HepG2 (cell line): ENCODE data around the gene ACSS3. TPM values are rescaled to one million over a fixed set of nuclear protein-coding genes. Genes with fewer than 3 reads are reported as not detected.

Experiments
- ATAC-seq: fragments of 200-7000 bp; cut with Tn5 transposase; 3 replicates; pipeline ENCODE4 v1.9.1; 2020; ENCODE audit warnings: mild to moderate bottlenecking, moderate library complexity
- BruUV-seq: library from RNA; stranded (reverse); fragments of 400-500 nt; replicated peaks from 2 replicates; lab custom pipeline; 2021; lab: Mats Ljungman, UMichigan
- CTCF ChIA-PET: fragments of 300-600 bp; formaldehyde crosslinking; extraction: SDS; loops from one replicate; lab custom pipeline; 2021; ENCODE audit warnings: low total read pairs, inconsistent platforms, low intra/inter-chr PET ratio; lab: Yijun Ruan, JAX
- POLR2A ChIA-PET: fragments of 350-600 bp; sonication (Branson Sonifier 250); formaldehyde crosslinking; loops from one replicate; lab custom pipeline; 2020; ENCODE audit warnings: antibody characterized with exemption, inconsistent platforms; lab: Yijun Ruan, JAX
- DNase-seq: peaks from one replicate; pipeline ENCODE4 v3.0.0-alpha.2; 2015; ENCODE audit warnings: low spot score
- FAIRE-seq: peaks from 3 replicates; lab custom pipeline; 2011; peaks lifted over from hg19 to GRCh38; lab: Jason Lieb, UNC
- H2AFZ ChIP-seq: one replicate; pipeline ENCODE4 v1.6.1; 2011; ENCODE audit warnings: low read length, inconsistent platforms
- H3K27ac ChIP-seq: fragments of 300-600 bp; 3 replicates; pipeline ENCODE4 v1.8.0; 2011; ENCODE audit warnings: mixed run types, mild to moderate bottlenecking, mixed read lengths, low read length, inconsistent platforms; ENCODE audit not compliant: insufficient read depth; ENCODE audit errors: extremely low read length
- H3K27me3 ChIP-seq, 2 experiments: fragments of 200-600 bp in 1 of 2; 2 replicates in 1 of 2; 3 replicates in 1 of 2; pipeline versions ENCODE4 v1.6.0 to v1.8.0; 2011; ENCODE audit warnings: low read length in 2 of 2, mild to moderate bottlenecking in 2 of 2, moderate library complexity in 2 of 2, inconsistent platforms in 1 of 2; ENCODE audit not compliant: insufficient read depth in 2 of 2, control insufficient read depth in 1 of 2
- H3K36me3 ChIP-seq, 2 experiments: fragments of 200-600 bp in 1 of 2; replicated peaks in 1 of 2; 2 replicates in 1 of 2; 3 replicates in 1 of 2; pipeline versions ENCODE4 v1.5.1 to v1.8.0; 2011; ENCODE audit warnings: low read length in 2 of 2, inconsistent platforms in 1 of 2; ENCODE audit not compliant: insufficient read depth in 2 of 2, control insufficient read depth in 1 of 2
- H3K4me1 ChIP-seq: 2 replicates; pipeline ENCODE4 v1.5.1; 2012; ENCODE audit warnings: low read length, inconsistent platforms; ENCODE audit not compliant: insufficient read depth
- H3K4me2 ChIP-seq: 2 replicates; pipeline ENCODE4 v1.6.0; 2011; ENCODE audit warnings: low read depth, low read length, inconsistent platforms
- H3K4me3 ChIP-seq, 3 experiments: fragments of 200-600 bp in 1 of 3; sonication (generic), shearing (Covaris generic) in 1 of 3; replicated peaks in 1 of 3; 2 replicates each; pipeline ENCODE4 v1.5.1; 2011 to 2016; ENCODE audit warnings: low read length in 3 of 3, inconsistent platforms in 2 of 3, low read depth in 2 of 3, mild to moderate bottlenecking in 2 of 3, control low read depth in 1 of 3, mixed read lengths in 1 of 3; ENCODE audit not compliant: insufficient read depth in 1 of 3
- H3K79me2 ChIP-seq: one replicate; pipeline ENCODE4 v1.6.1; 2011; ENCODE audit warnings: low read length, inconsistent platforms; ENCODE audit not compliant: insufficient read depth
- H3K9ac ChIP-seq: 2 replicates; pipeline ENCODE4 v1.6.0; 2011; ENCODE audit warnings: mild to moderate bottlenecking, low read depth, low read length, inconsistent platforms; ENCODE audit not compliant: insufficient read depth
- H3K9me3 ChIP-seq: 2 replicates; pipeline ENCODE4 v1.5.1; 2012; ENCODE audit warnings: mild to moderate bottlenecking, low read length
- H4K20me1 ChIP-seq: 2 replicates; pipeline ENCODE4 v1.6.0; 2011; ENCODE audit warnings: inconsistent platforms, mild to moderate bottlenecking, low read length, moderate library complexity; ENCODE audit not compliant: insufficient read depth
- AGO2 ChIP-seq: fragments of 200-400 bp; formaldehyde crosslinking; optimal IDR thresholded peaks from 2 replicates; pipeline ENCODE3; 2017; ENCODE audit warnings: mild to moderate bottlenecking, low read depth, low read length, moderate library complexity
- IRX3 ChIP-seq: sonication (generic); formaldehyde crosslinking; IDR thresholded peaks from 2 replicates; pipeline ENCODE4 v1.8.1; 2023; ENCODE audit warnings: mild to moderate bottlenecking, low read depth, missing genetic modification reagents, borderline replicate concordance
- MAFK ChIP-seq, 2 experiments: IDR thresholded peaks in 1 of 2; conservative IDR thresholded peaks in 1 of 2; 2 replicates each; pipeline ENCODE4 v1.6.1; 2011; ENCODE audit warnings: improper control_type of control experiment in 2 of 2, low read length in 2 of 2
- MYC ChIP-seq: sonication (generic); formaldehyde crosslinking; IDR thresholded peaks from 2 replicates; pipeline ENCODE4 v1.9.0; 2021; ENCODE audit warnings: missing genetic modification reagents, borderline replicate concordance
- PCBP2 ChIP-seq: fragments of 200-400 bp; formaldehyde crosslinking; optimal IDR thresholded peaks from 2 replicates; pipeline ENCODE3; 2018; ENCODE audit warnings: low read length, low read depth; ENCODE audit not compliant: poor library complexity, severe bottlenecking
- PHF21A ChIP-seq: sonication (generic); formaldehyde crosslinking; IDR thresholded peaks from 2 replicates; pipeline ENCODE4 v1.5.0; 2020; ENCODE audit warnings: mild to moderate bottlenecking, missing genetic modification reagents
- RBM22 ChIP-seq: fragments of 200-400 bp; formaldehyde crosslinking; optimal IDR thresholded peaks from 2 replicates; pipeline ENCODE3; 2017; ENCODE audit warnings: mild to moderate bottlenecking, low read length, moderate library complexity
- SP5 ChIP-seq: IDR thresholded peaks from 2 replicates; pipeline ENCODE4 v1.6.1; 2016; ENCODE audit warnings: low read depth, borderline replicate concordance
- THAP8 ChIP-seq: sonication (generic); formaldehyde crosslinking; IDR thresholded peaks from 2 replicates; pipeline ENCODE4 v1.5.1; 2020; ENCODE audit warnings: missing genetic modification reagents, mild to moderate bottlenecking, borderline replicate concordance
- ZNF674 ChIP-seq: sonication (generic); formaldehyde crosslinking; IDR thresholded peaks from 2 replicates; pipeline ENCODE4 v1.5.0; 2020; ENCODE audit warnings: low read depth, mild to moderate bottlenecking, missing genetic modification reagents
- WGBS: methylation state at CpG from one replicate; pipeline ENCODE4 v1.1.6; 2017; ENCODE audit warnings: low lambda C conversion rate; 5-methylcytosine and 5-hydroxymethylcytosine counted together
- in situ Hi-C: cut with HindIII; loops from 2 replicates; pipeline ENCODE4 v1.10.0; 2017; ENCODE audit warnings: low pct_unique_long_range_greater_than_20kb; ENCODE audit not compliant: extremely low pct_ligation_motif_present
- intact Hi-C: fragments of 100-400 bp; cut with micrococcal nuclease; formaldehyde crosslinking; loops from one replicate; pipeline ENCODE4 v1.10.0; 2022; ENCODE audit not compliant: unreplicated experiment
- polyA plus RNA-seq, 8 experiments: library from polyadenylated mRNA; depleted of rRNA in 3 of 8; stranded (reverse) in 7 of 8; unstranded in 1 of 8; fragments of >200 nt; fragmentation: Illumina TruSeq in 4 of 8; extraction: Trizol in 4 of 8; gene quantifications; 2 replicates each; pipeline versions ENCODE4 v1.2.1 to v1.2.3, GENCODE V29; 2011 to 2016; ENCODE audit warnings: low read depth in 4 of 8, missing spikeins in 1 of 8, mixed read lengths in 1 of 8; ENCODE audit not compliant: insufficient read depth in 1 of 8
- total RNA-seq, 5 experiments: library from RNA; depleted of rRNA; stranded (reverse); fragments of >200 nt; fragmentation: Illumina TruSeq; extraction: Trizol; gene quantifications; 2 replicates each; pipeline ENCODE4 v1.2.3, GENCODE V29; 2016; ENCODE audit warnings: low read depth in 1 of 5

The ACSS3 gene
- total and polyA plus RNA-seq, 2 of the 13 experiments (the other 11 are each of a cell fraction or from before 2014, with no cell fraction given) = 79.5 to 86.3 TPM

- H3K9me3 ChIP-seq = no peaks in the 10 kb centered on the region
- DNase-seq (no peak), FAIRE-seq (no peak), ATAC-seq (peak; percentile 22)
- in situ Hi-C loops = no loop called here
- ChIA-PET POLR2A (no interaction called here), CTCF (no interaction called here)
- WGBS = 100% methylated on average over 1 of the region's 5 CpGs
- H3K4me3 ChIP-seq = no peak overlapping the region
- intact Hi-C loops = no loop called here
- H3K9ac ChIP-seq = no peak overlapping the region
- no peak overlapping the region for H2AFZ ChIP-seq
- no peaks in the 10 kb centered on the region for H4K20me1 ChIP-seq
- BruUV-seq = no TSS peak
- H3K27ac ChIP-seq = no peak overlapping the region
- H3K36me3 ChIP-seq = peaks cover 14 to 47% of the 10 kb centered on the region in 2 experiments
- no peak for TF ChIP-seq IRX3 (CRISPR knock-in tag)
- peak; percentile 26 for TF ChIP-seq RBM22
- no peak for TF ChIP-seq THAP8 (CRISPR knock-in tag)
- no peak for TF ChIP-seq PCBP2
- TF ChIP-seq MAFK (conservative IDR thresholded peaks at IDR 0.05 in 1 of 2, IDR thresholded peaks at IDR 0.05 in 1 of 2; ENCODE audit: low read length in 2 of 2) = no peak
- TF ChIP-seq PHF21A (CRISPR knock-in tag) = no peak
- TF ChIP-seq AGO2 = peak; percentile 72
- no peak for TF ChIP-seq MYC (CRISPR knock-in tag)
- TF ChIP-seq ZNF674 (CRISPR knock-in tag) = no peak
- no peak for TF ChIP-seq SP5
- H3K4me1 ChIP-seq = no peaks in the 10 kb centered on the region
- H3K79me2 ChIP-seq = no peaks in the 10 kb centered on the region
- H3K27me3 ChIP-seq = no peaks in the 10 kb centered on the region
- no peak overlapping the region for H3K4me2 ChIP-seq
Measured at GRCh38 chr12:81161680-81162079, 83.8 kb downstream of the ACSS3 start.
